Motor neuron (in vitro differentiated cells): Measurements from ENCODE around the gene HYLS1. TPM values are rescaled to one million over a fixed set of nuclear protein-coding genes. Genes with fewer than 3 reads are reported as not detected.

Experiments
- ATAC-seq, 8 experiments: fragments of 200-7000 bp; cut with Tn5 transposase; replicated peaks in 6 of 8; 2 replicates each; pipeline ENCODE4 v1.8.0; 2021; ENCODE audit warnings: mild to moderate bottlenecking in 8 of 8, moderate library complexity in 8 of 8
- H3K27ac ChIP-seq, 2 donors: fragments of 250-450 bp; sonication (Bioruptor Pico); 2 replicates each; pipeline ENCODE4 v1.9.0; 2021; ENCODE audit warnings: antibody characterized with exemption in 2 of 2, mild to moderate bottlenecking in 2 of 2, moderate library complexity in 1 of 2
- H3K4me1 ChIP-seq, 2 donors: fragments of 250-450 bp; sonication (Bioruptor Pico); replicated peaks in 1 of 2; 2 replicates each; pipeline ENCODE4 v1.6.1; 2021; ENCODE audit warnings: antibody characterized with exemption in 2 of 2, mild to moderate bottlenecking in 2 of 2, moderate library complexity in 1 of 2
- H3K4me3 ChIP-seq, 5 donors: fragments of 250-450 bp; sonication (Bioruptor Pico); 2 replicates each; pipeline ENCODE4 v1.9.0; 2021; ENCODE audit warnings: antibody characterized with exemption in 5 of 5, mild to moderate bottlenecking in 5 of 5, moderate library complexity in 4 of 5
- WGBS, 10 experiments: fragments of 450-650 bp; shearing (Covaris generic); methylation state at CpG; one replicate each; pipeline ENCODE4 v1.0.0; 2022; 5-methylcytosine and 5-hydroxymethylcytosine counted together
- in situ Hi-C, 9 experiments: fragments of 400-800 bp; cut with MboI; loops; one replicate each; pipeline ENCODE4 v1.15.0; 2021; ENCODE audit warnings: low sequenced_read_pairs in 9 of 9, low pct_unique_long_range_greater_than_20kb in 2 of 9; ENCODE audit not compliant: unreplicated experiment in 9 of 9
- total RNA-seq, 8 experiments: library from RNA; unstranded; fragments of 300-600 nt; gene quantifications; 2 replicates each; pipeline versions ENCODE4 v1.2.3 to v1.2.4, GENCODE V29; 2022

HYLS1 gene
- total RNA-seq, 8 experiments from 2014 or later, result 1.8 to 10.4 (median 2.8) TPM

- WGBS, 10 experiments, result 0 to 100% (median 63%) methylated on average over 1 of the region's 1 CpG; no CpG with 5 or more reads in 2 of the 10 experiments
Measured at GRCh38 chr11:125881291-125881690, 6.2 kb upstream of the HYLS1 start.

DNA sequence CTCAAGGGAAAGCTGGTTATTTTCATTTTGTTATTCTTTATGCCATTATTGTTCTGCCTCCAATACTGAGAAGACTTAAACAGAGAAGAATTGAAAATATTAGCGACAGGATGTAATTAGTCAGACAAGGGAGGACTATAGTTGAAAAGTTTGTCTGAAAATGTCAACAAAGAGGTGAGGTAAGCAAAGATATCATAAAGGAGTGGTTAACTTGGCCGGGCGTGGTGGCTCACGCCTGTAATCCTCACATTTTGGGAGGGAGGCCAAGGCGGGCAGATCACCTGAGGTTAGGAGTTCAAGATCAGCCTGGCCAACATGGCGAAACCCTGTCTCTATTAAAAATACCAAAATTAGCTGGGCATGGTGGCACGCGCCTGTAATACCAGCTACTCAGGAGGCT is 4.1 kb upstream of the HYLS1 start:
- Histone ChIP-seq H3K4me3 (no peak overlapping the region), H3K27ac (no peak overlapping the region), H3K4me1 (no peaks in the 10 kb centered on the region)
- ATAC-seq, result no peak
- 47 to 100% (median 75%) methylated on average over 1 to 8 of the region's 8 CpGs; no CpG with 5 or more reads in 1 of the 10 experiments for WGBS, 10 experiments
- in situ Hi-C loops, result no loop called here

More at GRCh38 chr11:125881291-125881690, 6.2 kb upstream of the HYLS1 start:
- no peaks in the 10 kb centered on the region for H3K4me1 ChIP-seq
- no peak overlapping the region for H3K4me3 ChIP-seq
- H3K27ac ChIP-seq, result no peak overlapping the region
- ATAC-seq, result no peak
- in situ Hi-C loops, result no loop called here

DNA sequence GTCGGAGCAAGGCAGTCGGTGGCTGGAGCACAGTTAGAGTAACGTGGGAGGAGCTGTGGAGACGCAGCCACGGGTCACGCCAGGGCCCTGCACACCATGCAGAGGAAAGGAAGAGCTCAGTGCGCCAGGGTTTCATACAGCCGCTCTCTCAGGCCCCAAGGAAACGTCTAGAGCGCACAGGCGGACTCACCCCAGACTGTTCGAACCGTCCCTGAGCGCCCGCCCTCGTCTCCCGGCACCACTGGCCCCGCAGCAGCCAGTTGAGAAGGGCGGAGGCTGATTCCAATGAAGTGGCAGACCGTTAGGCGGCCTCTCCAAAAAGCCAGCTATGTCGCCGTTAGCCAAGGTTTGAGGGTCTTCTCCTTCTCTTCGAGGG is 483 bp upstream of the HYLS1 start:
- Histone ChIP-seq H3K4me1 (no peaks in the 10 kb centered on the region), H3K4me3 (no peak overlapping the region), H3K27ac (no peak overlapping the region)
- WGBS, 10 experiments, result 25 to 97% (median 91%) methylated on average over 2 to 20 of the region's 24 CpGs; no CpG with 5 or more reads in 5 of the 10 experiments
- peak in 3 of 8 experiments; percentile 45 to 56 (median 53) for ATAC-seq
- in situ Hi-C loops, result no loop called here

DNA sequence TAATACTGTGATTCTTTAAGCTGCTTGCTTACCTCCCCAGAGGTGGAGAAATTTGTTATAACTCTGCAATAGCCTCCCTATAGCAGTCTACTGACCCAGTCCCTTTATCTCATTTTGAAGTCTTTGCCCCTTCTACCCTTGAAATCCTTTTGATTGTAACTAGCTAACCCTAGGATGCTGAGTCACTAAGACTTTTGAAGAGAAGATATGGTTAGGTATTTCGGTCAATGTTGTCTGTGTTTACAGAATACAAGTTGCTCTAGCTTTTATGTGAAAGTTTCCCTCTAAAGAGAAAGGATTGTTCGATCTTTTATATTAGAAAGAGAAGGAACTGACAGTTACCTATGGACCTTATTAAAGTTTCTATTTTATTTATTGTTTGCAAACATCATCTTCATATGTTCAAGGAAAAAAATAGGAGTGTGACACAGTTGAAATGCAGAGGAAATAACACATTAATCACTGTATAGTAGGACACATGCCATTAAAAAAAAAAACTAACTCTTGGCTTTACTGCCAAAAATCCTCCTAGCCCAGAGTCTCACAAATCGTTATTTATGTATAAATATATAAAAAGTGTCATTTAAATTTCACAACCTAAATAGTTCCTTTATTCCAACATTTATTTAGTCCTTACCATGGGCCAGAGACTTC is 3.1 kb downstream of the HYLS1 start:
- Histone ChIP-seq H3K27ac (no peak overlapping the region), H3K4me3 (no peak overlapping the region), H3K4me1 (no peaks in the 10 kb centered on the region)
- WGBS, 10 experiments, result 43 to 100% (median 72%) methylated on average over 1 to 3 of the region's 3 CpGs
- in situ Hi-C loops, result no loop called here
- no peak for ATAC-seq

DNA sequence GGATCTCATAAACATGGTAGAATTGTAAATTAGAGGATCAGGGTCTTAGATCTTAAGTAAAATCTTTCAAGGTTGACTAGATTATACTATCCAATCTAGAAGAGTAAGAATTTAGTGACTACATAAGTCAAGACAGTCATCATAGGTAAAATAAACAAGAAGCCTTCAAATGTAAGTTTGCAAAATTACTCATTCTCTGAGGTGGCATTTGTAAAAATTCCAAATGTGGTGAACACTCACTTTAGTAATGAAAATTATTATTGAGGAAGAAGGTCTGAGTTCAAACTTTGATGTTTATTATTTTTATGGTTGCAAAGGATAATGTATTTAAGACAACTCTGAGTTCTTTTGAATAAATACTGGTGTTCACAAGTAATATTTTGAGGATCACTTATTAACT is 4.6 kb downstream of the HYLS1 start:
- no peak for ATAC-seq
- Histone ChIP-seq H3K4me1 (no peaks in the 10 kb centered on the region), H3K27ac (no peak overlapping the region), H3K4me3 (no peak overlapping the region)
- in situ Hi-C loops, result no loop called here

DNA sequence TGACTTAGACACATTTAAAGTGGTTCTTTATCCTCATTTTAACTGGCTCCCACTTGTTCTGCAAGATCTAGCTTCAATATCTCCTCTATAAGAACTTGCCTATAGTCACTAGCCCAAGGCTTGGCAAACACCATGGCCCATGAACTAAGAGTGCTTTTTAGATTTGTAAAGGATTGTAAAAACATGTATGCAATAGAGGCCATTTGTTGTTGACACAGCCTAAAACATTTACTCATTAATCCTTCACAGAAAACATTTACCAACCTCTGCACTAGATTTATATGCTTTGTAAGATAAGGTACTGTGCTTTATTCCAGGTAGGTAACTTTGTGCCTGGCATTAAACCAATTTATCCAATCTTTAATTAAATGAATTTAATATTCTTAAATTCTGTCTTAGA is 5.5 kb downstream of the HYLS1 start:
- in situ Hi-C loops, result no loop called here
- no peak overlapping the region for H3K4me3 ChIP-seq
- no peak overlapping the region for H3K27ac ChIP-seq
- no peaks in the 10 kb centered on the region for H3K4me1 ChIP-seq
- ATAC-seq, result no peak

DNA sequence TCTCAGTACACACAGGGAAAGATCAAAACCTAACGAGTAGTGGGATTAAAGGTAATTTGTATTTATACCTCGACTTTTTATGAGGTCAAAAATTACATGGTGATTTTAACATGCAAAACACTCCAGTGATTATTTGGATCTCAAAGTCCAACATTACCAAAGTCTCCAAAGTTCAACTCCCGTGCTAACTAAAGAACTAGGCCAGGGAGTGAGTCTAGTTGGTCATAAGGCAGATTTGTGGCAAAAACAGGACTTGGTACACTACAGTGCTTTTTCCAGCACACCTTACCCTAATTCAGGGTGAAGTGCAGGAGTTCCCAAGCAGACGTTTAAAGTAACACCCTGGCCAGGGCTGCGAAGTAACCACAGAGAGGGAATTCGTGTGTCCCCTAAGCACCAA is 14.4 kb downstream of the HYLS1 start:
- 61 to 93% (median 78%) methylated on average over 1 to 6 of the region's 6 CpGs; no CpG with 5 or more reads in 1 of the 10 experiments for WGBS, 10 experiments
- H3K4me3 ChIP-seq, result no peak overlapping the region
- peaks cover 5 to 6% of the 10 kb centered on the region in 2 donors for H3K4me1 ChIP-seq
- in situ Hi-C loops, result loop anchor here in 1 of 9 experiments (25.0 kb wide), 1 partner anchor 285 kb away; no protein-coding TSS in a partner anchor
- no peak for ATAC-seq
- H3K27ac ChIP-seq, result no peak overlapping the region

DNA sequence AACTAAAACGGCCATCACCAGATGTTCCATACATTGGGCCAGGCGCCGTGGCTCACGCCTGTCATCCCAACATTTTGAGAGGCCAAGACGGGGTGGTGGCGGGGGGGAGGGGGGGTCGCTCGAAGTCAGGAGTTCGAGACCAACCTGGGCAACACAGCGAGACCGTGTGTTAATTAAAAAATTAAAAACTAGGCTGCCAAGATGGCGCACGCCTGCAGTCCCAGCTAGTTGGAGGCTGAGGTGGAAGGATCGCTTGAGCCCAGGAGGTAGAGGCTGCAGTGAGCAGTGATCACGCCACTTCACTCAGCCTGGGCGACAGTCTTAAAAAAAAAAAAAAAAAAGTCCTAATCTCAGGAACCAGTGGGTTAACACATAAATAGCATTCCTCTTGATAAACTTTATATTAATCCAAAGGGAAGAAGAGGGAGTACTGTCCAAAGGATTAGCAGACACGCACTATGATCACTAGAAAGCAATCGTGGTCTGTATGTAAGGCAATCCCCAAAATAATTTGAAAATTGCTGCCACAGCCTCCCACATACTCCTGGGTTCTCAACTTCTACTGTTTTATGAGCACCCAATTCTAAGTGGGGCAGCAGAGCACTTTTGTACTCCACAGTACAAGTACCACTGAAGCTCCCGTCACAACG is 14.9 kb downstream of the HYLS1 start:
- H3K4me1 ChIP-seq, result peaks cover 5 to 6% of the 10 kb centered on the region in 2 donors
- in situ Hi-C loops, result loop anchor here in 1 of 9 experiments (25.0 kb wide), 1 partner anchor 285 kb away; no protein-coding TSS in a partner anchor
- H3K4me3 ChIP-seq, result peak overlapping the region; percentile 47 to 82 (median 63)
- peak in 3 of 8 experiments; percentile 42 to 67 (median 56) for ATAC-seq
- peak overlapping the region; percentile 10 to 32 for H3K27ac ChIP-seq
- WGBS, 10 experiments, result 0 to 20% (median 18%) methylated on average over 1 to 6 of the region's 20 CpGs; no CpG with 5 or more reads in 5 of the 10 experiments

GRCh38 chr11:125902927-125903710 is 15.7 kb downstream of the HYLS1 start, which contains the start of gene PUS3:
TSS of gene PUS3 (minus strand) at chr11:125903206. CDS start at chr11:125896284, 6,922 bp downstream.
- in situ Hi-C loops, result loop anchor here in 1 of 9 experiments (25.0 kb wide), 1 partner anchor 284 kb away; no protein-coding TSS in a partner anchor
- H3K27ac ChIP-seq, result peak within 1 kb of the TSS; percentile 10 to 50
- peak; percentile 64 to 92 (median 80) for ATAC-seq
- H3K4me3 ChIP-seq, result peak within 1 kb of the TSS; percentile 47 to 82 (median 63)
- 0 to 11% (median 2%) methylated on average over 4 to 23 of the region's 31 CpGs for WGBS, 10 experiments
- peaks cover 5 to 6% of the 10 kb centered on the region in 2 donors for H3K4me1 ChIP-seq

DNA sequence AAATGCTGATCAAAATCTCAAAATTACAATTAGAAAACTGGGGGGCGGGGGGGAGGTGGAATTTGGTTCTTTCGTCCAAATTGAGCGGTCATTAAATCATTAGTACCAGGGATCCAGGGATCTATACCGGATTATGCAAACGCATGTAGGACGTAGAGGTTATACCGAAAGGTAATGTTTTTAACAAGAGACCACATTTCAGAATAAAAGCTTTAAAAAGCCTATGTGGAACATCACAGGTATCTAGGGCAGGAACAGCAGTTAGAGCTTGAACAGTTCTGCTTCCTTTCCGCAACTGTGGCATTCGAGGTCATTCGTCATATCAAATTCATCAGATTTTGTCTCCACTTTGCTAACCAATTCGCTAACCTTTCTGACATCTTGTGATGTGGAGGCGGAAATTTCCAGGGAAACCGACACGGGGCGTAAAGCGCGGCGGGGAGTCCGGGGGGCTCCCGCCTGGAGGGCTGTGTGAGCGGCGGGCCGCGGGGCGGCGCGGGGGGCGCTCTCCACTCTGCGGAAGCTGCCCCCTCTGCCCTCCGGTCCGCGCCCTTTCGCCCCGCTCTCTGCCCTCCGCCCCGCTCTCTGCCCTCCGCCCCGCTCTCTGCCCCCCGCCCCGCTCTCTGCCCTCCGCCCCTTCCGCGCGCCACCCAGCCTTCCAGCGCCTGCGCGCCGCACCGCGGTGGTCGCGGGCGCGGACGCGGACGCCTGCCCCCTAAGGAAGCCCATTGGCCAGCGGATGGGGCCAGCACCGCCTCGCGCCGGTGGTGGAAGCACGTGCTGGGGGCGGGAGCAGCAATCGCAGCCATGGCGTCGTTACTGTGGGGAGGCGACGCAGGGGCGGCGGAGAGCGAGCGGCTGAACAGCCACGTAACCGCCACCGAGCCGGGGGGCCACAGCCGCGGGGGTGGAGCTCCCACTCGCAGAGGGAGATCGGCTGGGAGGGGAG is 16.5 kb downstream of the HYLS1 start, which contains the start of gene DDX25:
DDX25 (plus strand) TSS at position 798 of the 949 bp plus-strand sequence; CDS start at position 808, 10 bp downstream.
- Histone ChIP-seq H3K4me1 (peaks cover 5 to 6% of the 10 kb centered on the region in 2 donors), H3K4me3 (peak within 1 kb of the TSS; percentile 47 to 82 (median 63)), H3K27ac (peak within 1 kb of the TSS in 1 of 2 donors; percentile 50)
- in situ Hi-C loops, result loop anchor here in 1 of 9 experiments (25.0 kb wide), 1 partner anchor 283 kb away; no protein-coding TSS in a partner anchor
- 0 to 10% (median 6%) methylated on average over 1 to 11 of the region's 81 CpGs; no CpG with 5 or more reads in 2 of the 10 experiments for WGBS, 10 experiments
- ATAC-seq, result peak in 7 of 8 experiments; percentile 11 to 92 (median 86)

GRCh38 chr11:125904678-125905077 is 17.2 kb downstream of the HYLS1 start:
- WGBS, 10 experiments, result 71 to 100% (median 93%) methylated on average over 1 to 4 of the region's 11 CpGs; no CpG with 5 or more reads in 5 of the 10 experiments
- in situ Hi-C loops, result loop anchor here in 1 of 9 experiments (25.0 kb wide), 1 partner anchor 283 kb away; no protein-coding TSS in a partner anchor
- Histone ChIP-seq H3K4me3 (peak overlapping the region; percentile 47 to 82 (median 63)), H3K27ac (no peak overlapping the region), H3K4me1 (peaks cover 5 to 6% of the 10 kb centered on the region in 2 donors)
- no peak for ATAC-seq
